ENCODE results near the gene GCAT.

DNA sequence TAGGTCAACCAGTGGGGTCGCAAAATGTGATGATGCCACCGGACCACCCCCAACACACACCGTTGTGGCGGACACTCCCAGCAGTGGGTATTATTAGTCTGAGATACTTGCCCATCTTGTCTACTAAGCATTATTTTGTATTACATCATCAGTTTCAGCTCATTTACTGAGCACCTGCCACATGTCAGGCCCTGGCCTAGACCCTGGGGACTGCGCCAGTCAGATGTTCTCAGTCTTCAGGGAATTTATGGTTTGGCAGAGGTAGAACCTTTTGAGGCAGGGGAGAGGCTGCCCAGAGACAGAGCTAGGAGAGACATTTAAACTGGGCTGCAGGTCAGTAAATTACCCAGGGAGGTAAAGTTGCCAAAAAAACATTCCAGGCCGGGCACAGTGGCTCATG lies 43.1 kb upstream of the GCAT start:
- TF ChIP-seq, protein P1, sequence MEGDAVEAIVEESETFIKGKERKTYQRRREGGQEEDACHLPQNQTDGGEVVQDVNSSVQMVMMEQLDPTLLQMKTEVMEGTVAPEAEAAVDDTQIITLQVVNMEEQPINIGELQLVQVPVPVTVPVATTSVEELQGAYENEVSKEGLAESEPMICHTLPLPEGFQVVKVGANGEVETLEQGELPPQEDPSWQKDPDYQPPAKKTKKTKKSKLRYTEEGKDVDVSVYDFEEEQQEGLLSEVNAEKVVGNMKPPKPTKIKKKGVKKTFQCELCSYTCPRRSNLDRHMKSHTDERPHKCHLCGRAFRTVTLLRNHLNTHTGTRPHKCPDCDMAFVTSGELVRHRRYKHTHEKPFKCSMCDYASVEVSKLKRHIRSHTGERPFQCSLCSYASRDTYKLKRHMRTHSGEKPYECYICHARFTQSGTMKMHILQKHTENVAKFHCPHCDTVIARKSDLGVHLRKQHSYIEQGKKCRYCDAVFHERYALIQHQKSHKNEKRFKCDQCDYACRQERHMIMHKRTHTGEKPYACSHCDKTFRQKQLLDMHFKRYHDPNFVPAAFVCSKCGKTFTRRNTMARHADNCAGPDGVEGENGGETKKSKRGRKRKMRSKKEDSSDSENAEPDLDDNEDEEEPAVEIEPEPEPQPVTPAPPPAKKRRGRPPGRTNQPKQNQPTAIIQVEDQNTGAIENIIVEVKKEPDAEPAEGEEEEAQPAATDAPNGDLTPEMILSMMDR (IDR thresholded peaks at IDR 0.05; ENCODE audit: poor library complexity, severe bottlenecking): no peak
- no peak for TF ChIP-seq EZH2 (IDR thresholded peaks at IDR 0.05; ENCODE audit: borderline replicate concordance, insufficient read depth, low read length, poor library complexity, severe bottlenecking)
- no peak for TF ChIP-seq TAF1 (IDR thresholded peaks at IDR 0.05; ENCODE audit: low read depth)
- no peak for TF ChIP-seq EP300 (conservative IDR thresholded peaks at IDR 0.05; ENCODE audit: poor library complexity, severe bottlenecking)

Data from neural cell (in vitro differentiated cells).